NCI-H128 (cell line): Measurements from ENCODE around the gene TTC32.

Experiments used
- DNase-seq: peaks from one replicate; lab custom pipeline; 2025; ENCODE audit not compliant: unreplicated experiment; lab: John Stamatoyannopoulos, UW

Gene TTC32

GRCh38 chr2:19878268-19879046, 23.3 kb downstream of the TTC32 start:
- DNase-seq = no peak

GRCh38 chr2:19876751-19877150, 25.0 kb downstream of the TTC32 start:
- DNase-seq = no peak

- no peak for DNase-seq
Measured at GRCh38 chr2:19875280-19875679, 26.5 kb downstream of the TTC32 start.

DNA sequence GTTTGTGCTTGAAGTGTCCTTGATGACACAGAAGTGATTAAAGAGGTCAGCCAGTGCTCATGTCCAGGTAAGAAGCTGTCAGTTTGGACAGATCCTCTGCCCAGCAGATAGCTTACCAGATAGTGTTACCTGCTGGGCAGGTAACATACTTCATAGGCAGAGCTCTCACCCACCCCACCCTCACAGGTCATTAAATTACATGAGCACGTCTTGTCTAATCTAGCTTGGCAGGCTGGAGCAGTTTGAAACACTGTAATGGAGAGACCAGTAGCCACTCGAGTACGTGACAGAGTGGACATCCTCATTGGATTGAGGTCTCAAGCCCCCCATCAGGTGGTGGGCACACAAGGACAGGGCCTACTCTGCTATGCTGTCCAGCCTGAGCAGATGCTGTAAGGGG, 27.1 kb downstream of the TTC32 start:
- DNase-seq = no peak

- DNase-seq = no peak
Measured at GRCh38 chr2:19873014-19873413, 28.8 kb downstream of the TTC32 start.

- DNase-seq = no peak
Measured at GRCh38 chr2:19872302-19872701, 29.5 kb downstream of the TTC32 start.

DNA sequence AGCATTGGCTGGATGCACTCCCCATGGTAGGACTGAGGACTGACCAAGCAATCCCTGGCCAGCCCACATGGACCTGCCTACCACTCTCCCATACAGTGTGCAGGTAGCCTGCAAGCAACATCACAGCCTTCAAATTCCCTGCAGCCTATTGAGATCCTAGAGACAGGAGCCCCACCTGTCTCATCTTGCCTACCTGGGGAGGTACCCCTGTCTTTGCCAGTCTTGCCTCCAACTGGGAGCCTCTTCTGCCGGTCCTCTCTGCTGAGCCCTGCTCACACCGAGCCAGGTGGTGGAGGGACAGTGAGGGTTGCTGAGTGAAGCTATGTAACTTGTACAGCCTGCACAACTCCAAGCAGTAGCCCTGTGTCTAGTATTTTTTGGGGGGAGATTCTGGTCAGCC, 29.9 kb downstream of the TTC32 start:
- DNase-seq = no peak

- no peak for DNase-seq
Measured at GRCh38 chr2:19870792-19871191, 31.0 kb downstream of the TTC32 start.

GRCh38 chr2:19868701-19869580, 32.8 kb downstream of the TTC32 start:
- peak; percentile 21 for DNase-seq

- no peak for DNase-seq
Measured at GRCh38 chr2:19868224-19868623, 33.6 kb downstream of the TTC32 start.

GRCh38 chr2:19866771-19867170, 35.0 kb downstream of the TTC32 start:
- no peak for DNase-seq

DNA sequence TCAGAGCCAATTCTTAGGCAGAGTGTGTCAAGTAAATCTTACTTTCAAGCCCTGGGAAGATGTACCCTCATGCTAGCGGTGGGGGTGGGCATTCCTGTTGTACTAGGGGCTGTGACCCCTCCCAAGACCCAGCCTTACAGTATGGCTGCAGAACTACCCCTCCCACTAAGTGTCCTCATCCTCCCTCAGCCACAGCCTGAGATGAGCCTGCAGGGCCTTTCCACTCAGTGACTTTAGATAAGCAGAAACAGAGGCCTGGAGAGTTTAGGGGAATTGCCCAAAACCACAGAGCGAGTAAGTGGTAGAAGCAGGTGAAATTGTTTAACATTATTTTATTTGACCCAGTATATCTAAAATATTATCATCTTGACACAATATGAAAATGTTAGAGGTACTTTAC, 36.6 kb downstream of the TTC32 start:
- no peak for DNase-seq

DNA sequence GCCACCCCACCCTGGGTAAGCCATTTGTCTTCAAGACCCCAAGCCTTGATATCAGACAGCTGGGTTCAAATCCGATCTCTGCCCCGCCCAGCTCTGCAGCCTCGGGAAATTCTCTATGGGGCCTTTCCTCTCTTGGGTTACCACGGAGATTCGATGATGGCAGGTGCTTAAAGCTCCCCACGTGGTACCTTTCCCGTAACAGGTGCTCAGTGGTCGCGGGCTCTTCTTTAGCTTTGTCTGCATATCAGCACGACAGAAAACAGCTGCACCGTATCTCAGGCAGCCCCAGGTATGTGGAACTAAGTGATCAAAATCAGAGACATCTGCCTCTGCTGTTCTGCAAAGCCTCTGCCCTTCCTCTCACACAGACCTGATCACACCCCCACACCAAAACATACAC, 37.4 kb downstream of the TTC32 start:
- no peak for DNase-seq

DNA sequence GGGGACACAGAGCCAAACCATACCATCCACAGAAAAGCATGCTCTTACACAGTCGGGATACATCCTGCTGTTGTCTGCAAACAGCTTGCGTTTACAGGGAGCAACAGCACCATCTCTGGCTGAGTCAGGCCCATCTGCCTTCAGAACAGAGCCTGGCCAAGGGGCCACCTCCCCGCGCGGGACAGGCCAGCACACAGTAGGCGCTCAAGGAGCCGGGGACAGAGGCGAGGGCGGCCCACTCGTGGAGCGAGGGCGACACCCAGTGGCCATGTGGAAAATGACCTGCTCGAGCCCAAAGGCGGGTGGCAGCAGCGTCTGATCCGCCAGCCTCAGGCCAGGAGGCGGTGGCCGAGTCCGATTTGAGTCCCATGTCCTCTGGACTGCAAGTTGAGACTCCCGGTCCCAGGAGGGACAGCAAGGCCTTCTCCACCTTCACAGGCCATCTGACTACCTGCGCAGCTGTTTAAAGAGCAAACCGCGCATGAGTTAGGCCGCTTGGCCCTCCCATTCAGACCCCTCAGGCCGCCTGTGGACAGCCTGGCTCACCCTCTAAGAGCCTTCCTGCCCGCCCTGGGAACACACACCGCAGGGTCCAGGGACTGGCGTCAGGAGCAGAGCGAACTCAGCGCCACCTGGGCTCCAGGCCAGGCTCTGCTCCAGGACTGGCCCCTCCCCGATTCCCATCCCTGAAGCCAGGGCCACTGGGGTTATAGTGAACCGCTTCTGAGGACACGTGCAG, 38.3 kb downstream of the TTC32 start:
- no peak for DNase-seq

- no peak for DNase-seq
Measured at GRCh38 chr2:19861813-19862212, 40.0 kb downstream of the TTC32 start.

DNA sequence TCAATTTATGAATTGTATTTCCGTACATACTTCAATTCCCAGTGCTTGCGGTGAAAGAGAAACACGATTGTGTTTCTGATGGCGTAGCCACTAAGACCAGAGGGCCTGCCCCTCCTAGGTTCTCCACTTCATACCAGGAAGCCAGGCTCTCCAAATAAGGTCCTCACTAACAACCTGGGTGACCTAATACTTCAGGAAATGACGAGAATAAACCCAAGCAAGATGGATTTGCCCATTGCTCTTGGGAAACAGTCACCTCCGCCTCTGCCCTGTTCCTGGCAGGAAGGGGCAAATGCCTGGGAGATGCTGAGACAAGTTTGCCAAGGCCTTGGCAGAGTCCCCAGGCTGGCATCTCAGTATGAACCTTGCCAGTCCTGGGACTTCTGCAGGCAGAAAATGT, 41.8 kb downstream of the TTC32 start:
- no peak for DNase-seq

DNA sequence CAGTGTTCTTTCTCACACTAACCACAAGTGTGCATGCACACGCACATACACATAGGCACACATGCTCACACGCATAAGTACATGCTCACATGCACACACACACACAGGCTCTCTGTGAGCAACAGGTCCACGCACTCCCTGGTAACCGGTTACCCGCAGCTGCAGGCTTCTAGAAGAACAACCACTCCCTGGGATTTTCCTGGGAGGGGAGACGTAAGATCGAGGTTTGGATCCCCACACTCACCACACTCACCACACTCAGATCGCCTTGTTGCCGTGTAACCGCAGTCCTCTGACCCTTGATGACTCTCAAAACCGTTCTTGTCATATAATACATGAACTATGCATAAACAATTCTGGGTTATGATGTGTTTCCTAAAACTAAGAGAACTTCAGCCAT, 42.2 kb downstream of the TTC32 start:
- DNase-seq = no peak

DNA sequence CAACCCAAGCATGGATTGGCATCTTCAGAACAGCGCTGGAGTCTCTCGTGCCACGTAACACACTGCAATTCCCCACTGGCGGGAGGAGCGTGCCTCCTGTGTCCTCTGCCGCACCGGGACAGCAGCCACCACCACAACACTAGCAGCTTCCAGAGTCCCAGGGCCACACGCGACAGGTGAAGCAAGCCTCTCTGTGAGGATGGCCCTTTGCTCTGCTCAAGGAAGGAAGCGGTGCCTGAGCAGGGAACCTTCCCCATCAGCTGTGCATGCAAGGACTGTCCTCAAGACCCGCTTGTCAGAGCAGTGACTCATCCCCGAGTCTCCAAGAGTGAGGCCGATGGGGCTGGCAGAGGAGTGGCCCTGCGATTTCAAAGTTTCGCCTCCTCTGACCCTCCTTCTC, 44.0 kb downstream of the TTC32 start:
- DNase-seq = no peak

DNA sequence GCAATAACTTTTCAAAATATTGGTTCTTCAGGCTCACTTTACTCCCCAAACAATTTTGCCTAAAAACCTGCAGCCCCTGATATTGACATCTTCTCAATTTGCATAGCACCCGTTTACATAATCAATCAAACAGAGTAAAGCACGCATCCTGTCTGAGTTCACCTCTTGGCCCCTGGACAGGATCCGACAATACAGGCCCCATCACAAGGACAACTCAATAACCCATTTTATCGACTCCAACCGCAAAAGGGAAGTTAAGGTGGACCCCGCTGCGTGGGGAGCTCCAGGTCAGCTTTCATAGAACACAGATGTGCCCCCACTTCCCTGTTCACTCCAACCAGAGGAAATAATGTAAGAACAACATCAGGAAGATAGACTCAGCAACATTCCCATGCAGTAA, 44.7 kb downstream of the TTC32 start:
- DNase-seq = no peak

DNA sequence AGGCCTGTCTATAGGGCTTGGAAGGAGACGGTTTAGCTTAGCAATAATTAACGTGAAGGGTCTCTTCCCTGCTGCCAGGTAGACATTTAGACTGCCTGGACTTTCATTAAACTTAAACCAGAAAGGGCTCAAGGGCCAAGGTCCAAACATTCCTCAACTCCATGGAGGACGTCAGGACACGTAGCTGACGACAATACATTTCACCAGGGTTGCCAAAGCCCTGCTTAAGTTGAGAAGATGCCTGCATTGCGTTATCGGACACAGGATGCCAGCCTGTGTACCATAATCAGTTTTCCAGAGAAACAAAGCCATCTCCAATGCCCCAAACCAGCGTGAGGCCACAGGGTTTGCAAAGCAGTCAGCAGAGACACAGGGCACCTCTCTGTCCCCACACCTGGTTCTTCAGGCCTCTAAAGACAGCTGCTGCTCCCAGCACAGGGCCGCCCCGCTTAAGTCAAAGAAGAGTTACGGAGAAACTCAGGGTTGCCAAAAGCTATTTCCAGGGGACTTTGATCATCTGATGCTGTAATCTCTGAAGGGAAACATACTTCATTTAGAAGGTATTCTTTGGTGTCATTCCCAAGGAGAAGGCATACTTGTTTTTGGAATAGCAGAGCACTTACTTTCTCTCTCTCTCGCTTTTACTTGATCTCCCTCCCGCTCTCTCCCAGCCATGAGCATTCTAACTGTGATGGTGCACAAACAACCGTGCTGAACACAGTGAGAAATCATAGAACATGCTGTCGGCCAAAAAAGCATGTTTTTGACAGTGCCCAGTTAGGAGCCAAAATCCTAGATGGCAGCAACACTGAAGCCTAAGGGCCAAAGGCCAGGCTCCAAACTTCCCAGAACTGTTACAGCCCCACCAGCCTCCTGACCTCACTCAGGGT, 46.0 kb downstream of the TTC32 start:
- DNase-seq = no peak
